A673 (cell line): ENCODE results near the gene TTC28.

ENCODE experiments used
- EZH2 ChIP-seq: fragments of 200-600 bp; sonication (generic); IDR thresholded peaks from 2 replicates; pipeline ENCODE4 v1.6.1; 2017; ENCODE audit warnings: borderline replicate concordance, low read depth, mild to moderate bottlenecking, mixed read lengths, antibody characterized with exemption, low read length; ENCODE audit not compliant: poor library complexity, severe bottlenecking
- TF ChIP-seq, protein P1 (sequence below): fragments of 300-800, 200-600 bp; sonication (generic); conservative IDR thresholded peaks from 2 replicates; pipeline ENCODE4 v1.5.1; 2017; ENCODE audit warnings: low read depth, mild to moderate bottlenecking, antibody characterized with exemption, low read length, moderate library complexity, mixed read lengths

DNA sequence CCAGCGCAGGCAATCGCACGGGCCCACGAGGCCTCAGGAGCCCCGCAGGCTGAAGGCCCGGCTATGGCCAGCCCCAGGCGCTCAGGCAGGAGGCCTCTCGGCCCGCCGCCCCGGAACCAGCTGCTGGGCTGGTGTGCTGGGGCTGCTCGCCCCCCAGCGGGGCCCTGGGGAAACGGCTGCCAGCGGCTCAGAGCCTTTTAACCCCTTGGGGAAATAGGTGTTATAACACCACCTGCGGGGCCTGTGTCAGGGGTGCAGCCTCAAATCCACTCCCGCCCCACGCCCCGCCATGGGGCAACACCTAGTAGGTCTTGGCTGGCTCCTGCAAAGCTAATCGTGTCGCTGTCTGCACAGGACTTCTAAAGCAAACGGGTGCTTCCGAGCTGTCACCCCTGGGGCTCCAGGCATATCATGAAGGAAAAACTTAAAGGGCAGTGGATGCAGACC lies 237.4 kb downstream of the TTC28 start:
- TF ChIP-seq, protein P1, sequence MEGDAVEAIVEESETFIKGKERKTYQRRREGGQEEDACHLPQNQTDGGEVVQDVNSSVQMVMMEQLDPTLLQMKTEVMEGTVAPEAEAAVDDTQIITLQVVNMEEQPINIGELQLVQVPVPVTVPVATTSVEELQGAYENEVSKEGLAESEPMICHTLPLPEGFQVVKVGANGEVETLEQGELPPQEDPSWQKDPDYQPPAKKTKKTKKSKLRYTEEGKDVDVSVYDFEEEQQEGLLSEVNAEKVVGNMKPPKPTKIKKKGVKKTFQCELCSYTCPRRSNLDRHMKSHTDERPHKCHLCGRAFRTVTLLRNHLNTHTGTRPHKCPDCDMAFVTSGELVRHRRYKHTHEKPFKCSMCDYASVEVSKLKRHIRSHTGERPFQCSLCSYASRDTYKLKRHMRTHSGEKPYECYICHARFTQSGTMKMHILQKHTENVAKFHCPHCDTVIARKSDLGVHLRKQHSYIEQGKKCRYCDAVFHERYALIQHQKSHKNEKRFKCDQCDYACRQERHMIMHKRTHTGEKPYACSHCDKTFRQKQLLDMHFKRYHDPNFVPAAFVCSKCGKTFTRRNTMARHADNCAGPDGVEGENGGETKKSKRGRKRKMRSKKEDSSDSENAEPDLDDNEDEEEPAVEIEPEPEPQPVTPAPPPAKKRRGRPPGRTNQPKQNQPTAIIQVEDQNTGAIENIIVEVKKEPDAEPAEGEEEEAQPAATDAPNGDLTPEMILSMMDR = peak; percentile 73
- TF ChIP-seq EZH2 = no peak
